Inflammatory macrophage (primary cell): Measurements from ENCODE around the gene ORAI3.
A peak's percentile ranks its signal among the peaks of the same experiment; 100 is the strongest.

Source experiments
- DNase-seq, 2 donors: peaks; one replicate each; pipeline ENCODE4 v3.0.0-alpha.2; 2020 to 2022

The ORAI3 gene

GRCh38 chr16:30947859-30948666 lies 805 bp upstream of the ORAI3 start:
- peak; percentile 62 to 72 for DNase-seq

GRCh38 chr16:30949650-30950515 lies 1.0 kb downstream of the ORAI3 start:
- peak; percentile 81 to 86 for DNase-seq

DNA sequence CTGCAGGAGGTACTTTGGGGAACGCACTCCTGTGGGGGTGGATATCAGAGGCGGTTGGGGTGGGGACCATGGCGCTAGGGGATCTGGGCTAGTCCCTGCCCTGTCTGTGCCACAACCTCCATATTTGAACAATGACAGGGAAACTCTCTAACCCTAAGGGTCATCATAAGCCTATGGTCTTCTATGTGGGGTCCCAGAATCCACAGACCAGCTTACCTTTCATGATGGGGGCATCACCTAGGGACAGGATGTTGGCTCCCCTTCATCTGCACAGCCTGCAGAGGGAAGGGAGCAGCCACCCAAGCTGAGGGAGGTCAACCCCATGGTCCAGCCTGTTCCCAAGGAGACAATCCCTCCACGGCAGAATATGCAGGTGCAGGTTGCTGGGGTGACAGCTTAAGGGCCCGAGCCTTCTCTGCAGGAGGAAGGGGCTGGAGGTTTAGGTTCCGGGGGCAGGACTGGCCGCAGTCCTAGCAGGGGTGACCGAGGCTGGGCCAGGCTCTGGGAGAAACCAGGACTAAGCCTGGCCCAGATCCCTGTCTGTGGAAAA lies 1.7 kb downstream of the ORAI3 start:
- DNase-seq: no peak

GRCh38 chr16:30951193-30951592 lies 2.3 kb downstream of the ORAI3 start:
- no peak for DNase-seq

GRCh38 chr16:30951750-30952149 lies 2.9 kb downstream of the ORAI3 start:
- no peak for DNase-seq

DNA sequence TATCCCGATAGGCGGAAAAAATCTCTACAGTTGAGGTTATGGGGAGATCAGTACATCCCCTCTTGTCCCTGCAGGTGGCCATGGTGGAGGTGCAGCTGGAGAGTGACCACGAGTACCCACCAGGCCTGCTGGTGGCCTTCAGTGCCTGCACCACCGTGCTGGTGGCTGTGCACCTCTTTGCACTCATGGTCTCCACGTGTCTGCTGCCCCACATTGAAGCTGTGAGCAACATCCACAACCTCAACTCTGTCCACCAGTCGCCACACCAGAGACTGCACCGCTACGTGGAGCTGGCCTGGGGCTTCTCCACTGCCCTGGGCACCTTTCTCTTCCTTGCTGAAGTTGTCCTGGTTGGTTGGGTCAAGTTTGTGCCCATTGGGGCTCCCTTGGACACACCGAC lies 4.2 kb downstream of the ORAI3 start:
- DNase-seq: no peak

DNA sequence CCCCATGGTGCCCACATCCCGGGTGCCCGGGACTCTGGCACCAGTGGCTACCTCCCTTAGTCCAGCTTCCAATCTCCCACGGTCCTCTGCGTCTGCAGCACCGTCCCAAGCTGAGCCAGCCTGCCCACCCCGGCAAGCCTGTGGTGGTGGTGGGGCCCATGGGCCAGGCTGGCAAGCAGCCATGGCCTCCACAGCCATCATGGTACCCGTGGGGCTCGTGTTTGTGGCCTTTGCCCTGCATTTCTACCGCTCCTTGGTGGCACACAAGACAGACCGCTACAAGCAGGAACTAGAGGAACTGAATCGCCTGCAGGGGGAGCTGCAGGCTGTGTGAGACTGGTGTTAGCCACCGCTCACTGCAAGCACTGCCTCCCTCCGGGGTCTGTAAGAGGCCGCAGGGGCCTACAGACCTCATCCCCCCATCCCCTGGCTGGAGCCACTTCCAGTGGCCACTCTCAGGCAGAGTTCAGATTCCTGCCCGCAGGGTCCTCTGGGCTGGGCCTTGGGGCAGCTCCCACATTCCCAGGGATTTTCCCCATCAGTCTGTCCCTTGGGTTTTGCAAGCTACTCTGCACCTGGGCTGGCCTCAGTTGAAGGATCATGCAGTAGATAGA lies 4.8 kb downstream of the ORAI3 start:
- peak; percentile 53 to 78 for DNase-seq

DNA sequence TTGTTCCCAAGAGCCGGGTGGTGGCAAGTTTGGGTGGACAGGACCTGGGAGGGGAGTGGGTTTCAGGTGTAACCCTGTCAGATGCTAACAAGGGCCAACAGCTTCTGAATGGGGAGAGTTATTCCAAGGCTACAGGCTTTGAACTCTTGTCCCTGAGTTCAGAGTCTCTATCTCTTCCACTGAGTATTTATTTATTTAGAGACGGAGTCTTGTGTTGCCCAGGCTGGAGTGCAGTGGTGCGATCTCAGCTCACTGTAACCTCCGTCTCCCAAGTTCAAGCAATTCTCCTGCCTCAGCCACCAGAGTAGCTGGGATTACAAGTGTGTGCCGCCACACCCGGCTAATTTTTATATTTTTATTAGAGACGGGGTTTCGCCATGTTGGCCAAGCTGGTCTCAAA lies 6.1 kb downstream of the ORAI3 start:
- no peak for DNase-seq

GRCh38 chr16:30956601-30957455 lies 8.0 kb downstream of the ORAI3 start:
- DNase-seq: peak; percentile 75 to 85

DNA sequence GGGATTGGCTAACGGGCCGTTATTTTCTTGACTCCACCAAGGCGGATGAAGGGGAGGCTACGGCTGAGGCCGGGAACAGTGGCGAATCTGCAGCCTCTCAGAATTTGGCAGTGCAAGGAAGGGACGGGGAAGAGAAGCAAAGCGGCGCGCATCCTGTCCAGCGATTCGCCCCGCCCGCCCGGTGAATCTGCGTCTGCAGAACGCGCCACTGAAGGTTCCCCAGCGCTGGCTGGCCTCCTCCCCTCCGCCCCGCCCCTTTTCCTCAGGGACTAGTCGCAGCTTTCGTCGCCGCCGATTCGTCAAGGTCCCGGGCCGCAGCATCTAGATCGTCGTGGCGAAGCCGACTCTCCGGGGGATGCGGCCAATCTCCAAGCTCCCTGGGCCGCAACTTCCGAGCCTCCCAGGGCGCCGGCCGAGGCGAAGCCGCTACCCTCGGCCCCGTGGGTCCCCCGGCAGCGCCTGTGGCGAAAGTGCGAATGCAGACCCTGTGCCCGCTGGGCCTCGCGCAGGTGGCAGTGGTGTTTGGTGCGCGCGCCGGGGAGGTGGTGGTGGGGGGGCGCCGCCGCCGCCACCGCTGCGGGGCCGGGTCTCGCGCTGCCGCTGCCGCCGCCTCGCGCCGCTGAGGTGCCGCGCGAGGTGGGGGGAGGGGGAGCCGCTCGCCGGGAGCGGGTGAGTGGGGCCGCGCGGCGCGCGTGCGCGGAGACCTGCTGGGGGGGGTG lies 8.7 kb downstream of the ORAI3 start, which contains the start of gene SETD1A:
TSS of gene SETD1A (plus strand) at position 299 of the 719 bp plus-strand sequence. CDS start 978 bp downstream, outside the sequence.
- peak; percentile 95 for DNase-seq

DNA sequence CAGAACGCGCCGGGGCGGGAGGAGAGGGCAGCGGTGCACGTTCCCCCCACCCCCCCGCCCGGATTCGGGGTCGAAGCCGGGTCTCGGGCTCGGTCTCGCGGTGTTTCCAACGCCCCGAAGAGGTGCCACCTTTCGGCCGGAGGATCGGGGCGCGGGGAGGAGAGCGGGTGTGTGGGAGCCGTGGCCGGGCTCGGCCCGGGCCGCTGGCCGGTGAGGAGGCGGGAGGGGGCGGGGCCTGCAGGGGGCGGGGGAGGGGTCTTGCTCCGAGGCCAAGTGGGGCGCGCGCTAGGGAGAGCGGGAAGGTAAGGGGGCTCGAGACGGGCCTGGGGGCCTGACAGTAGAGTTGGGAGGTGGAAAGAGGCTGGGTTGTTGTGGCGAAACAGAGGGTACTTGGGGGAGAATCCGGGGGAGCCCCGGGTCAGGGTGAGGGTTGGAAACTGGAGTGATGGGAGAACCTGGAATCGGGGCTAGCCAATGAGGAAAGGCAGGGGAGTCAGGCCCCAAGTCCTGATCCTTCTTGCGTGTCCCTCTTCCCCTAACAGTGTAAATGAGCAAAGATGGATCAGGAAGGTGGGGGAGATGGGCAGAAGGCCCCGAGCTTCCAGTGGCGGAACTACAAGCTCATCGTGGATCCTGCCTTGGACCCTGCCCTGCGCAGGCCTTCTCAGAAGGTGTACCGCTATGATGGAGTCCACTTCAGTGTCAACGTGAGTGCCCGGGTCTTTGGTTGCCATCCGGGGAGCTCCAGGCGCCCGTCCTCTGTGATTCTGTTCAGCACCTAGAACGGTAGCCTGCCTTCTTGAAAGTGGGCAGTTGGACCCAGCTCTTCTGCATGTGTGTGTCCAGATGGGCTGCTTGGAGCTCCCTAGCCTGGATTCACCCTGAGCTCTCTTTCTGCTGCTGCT lies 9.6 kb downstream of the ORAI3 start:
- peak; percentile 33 to 62 for DNase-seq

DNA sequence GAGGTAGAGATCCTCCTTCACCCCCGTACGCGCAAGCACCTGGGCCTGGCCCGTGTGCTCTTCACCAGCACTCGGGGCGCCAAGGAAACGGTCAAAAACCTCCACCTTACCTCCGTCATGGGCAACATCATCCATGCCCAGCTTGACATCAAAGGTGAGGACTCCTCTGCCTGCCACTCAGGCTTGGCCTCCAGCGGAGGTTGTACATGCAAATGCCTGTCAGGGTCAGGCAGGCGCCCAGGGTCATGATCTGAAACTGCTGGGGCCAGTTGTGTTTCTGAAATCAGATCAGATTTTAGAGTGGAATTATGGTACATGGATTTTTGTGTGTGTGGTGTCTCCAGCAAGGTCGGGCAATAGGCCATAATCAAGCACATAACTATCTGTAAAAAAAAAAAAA lies 12.5 kb downstream of the ORAI3 start:
- no peak for DNase-seq

GRCh38 chr16:30963925-30964511 lies 15.2 kb downstream of the ORAI3 start:
- DNase-seq: no peak

GRCh38 chr16:30964574-30965226 lies 15.8 kb downstream of the ORAI3 start:
- DNase-seq: peak; percentile 55 to 67

- DNase-seq: no peak
These were observed 16.6 kb downstream of the ORAI3 start for GRCh38 chr16:30965436-30965835.

DNA sequence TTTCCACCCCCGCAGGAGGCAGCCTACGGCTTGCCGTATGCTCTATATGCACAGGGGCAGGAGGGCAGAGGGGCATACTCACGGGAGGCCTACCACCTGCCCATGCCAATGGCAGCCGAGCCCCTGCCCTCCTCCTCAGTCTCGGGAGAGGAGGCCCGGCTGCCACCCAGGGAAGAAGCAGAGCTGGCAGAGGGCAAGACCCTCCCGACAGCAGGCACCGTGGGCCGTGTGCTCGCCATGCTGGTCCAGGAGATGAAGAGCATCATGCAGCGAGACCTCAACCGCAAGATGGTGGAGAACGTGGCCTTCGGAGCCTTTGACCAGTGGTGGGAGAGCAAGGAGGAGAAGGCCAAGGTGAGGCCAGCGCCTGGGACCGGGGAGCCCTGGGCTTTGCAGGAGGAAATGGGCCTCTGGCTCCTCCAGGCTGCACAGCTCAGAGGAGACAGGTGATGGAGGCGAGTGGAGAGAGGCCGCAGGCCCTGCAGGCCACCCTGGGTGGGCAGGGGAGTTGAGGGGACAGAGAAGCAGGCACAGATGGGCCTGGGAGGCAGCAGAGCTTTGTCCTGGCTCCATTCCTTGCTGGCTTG lies 17.3 kb downstream of the ORAI3 start:
- DNase-seq: no peak

DNA sequence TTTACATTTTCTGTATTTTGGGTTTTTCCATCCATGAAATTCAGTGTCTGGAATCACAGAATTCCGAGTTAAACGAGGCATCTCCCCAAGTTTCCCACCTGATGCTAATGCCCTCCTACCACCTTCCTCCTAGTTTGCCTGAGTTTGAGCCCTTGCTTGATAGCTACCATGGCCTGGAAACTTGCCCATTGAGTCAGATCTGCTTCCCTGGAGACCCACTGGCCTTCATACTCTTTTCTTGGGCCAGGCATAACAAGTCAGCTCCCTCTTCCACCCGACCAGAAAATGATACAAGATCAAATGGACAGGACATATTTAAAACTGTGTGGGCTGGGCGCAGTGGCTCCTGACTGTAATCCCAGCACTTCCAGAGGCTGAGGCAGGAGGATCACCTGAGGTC lies 18.9 kb downstream of the ORAI3 start:
- no peak for DNase-seq

DNA sequence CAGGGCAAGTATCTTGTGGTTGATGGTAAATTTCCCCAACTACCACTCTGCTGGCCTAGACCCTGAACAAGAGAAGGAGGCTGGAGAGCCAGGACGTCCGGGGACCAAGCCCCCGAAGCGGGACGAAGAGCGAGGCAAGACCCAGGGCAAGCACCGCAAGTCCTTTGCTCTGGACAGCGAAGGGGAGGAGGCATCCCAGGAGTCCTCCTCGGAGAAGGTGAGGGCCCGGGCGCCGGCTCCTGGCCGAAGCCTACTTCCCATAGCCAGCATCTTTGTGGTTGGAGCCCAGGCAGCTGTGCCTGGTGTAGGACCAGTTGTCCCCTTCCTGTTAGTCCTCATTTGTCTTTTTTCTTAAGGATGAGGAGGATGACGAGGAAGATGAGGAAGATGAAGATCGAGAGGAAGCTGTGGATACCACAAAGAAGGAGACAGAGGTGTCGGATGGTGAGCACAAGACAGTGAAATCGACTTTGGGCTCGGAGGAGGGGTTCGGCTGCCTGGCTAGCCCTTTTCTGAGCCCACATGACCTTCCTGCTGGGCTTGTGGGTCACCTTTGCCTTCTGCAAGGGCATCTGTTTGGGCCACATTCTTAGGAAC lies 20.5 kb downstream of the ORAI3 start:
- no peak for DNase-seq
